ENCODE results near the gene HBQ1. TPM values are rescaled to one million over a fixed set of nuclear protein-coding genes. Genes with fewer than 3 reads are reported as not detected.

The HBQ1 gene
- total and polyA plus RNA-seq, 4 donors = 50.9 TPM; not detected in 3

DNA sequence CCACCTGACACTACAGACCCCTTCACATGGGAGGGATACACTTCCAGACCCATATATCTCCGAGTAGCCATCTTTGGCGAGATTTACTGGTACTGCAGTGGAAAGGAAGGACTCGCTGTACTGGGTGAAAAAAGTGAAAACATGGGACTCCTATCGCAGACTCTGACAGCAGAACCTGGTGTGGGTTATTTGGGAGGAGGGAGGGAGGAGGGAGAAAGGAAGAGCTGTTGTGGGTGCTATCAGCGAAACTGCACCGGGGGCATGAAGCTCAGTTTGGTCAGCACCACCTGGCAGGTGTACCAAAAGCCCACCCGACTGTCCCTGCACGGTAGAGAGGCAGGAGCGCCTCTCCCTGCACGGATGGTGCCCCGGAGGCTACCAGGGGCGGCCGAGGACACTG lies 5.0 kb downstream of the HBQ1 start:
- H3K4me3 ChIP-seq (ENCODE audit: low read depth in 1 of 3, low read length in 3 of 3) = no peak overlapping the region
- H3K9me3 ChIP-seq (ENCODE audit: control insufficient read depth in 4 of 4, low read length in 3 of 4) = no peaks in the 10 kb centered on the region
- no peak for TF ChIP-seq NR2F2 (IDR thresholded peaks at IDR 0.05)
- TF ChIP-seq RXRA (IDR thresholded peaks at IDR 0.05) = no peak
- TF ChIP-seq TAF1 (conservative IDR thresholded peaks at IDR 0.05) = no peak
- no peak for TF ChIP-seq GABPA (IDR thresholded peaks at IDR 0.05 in 1 of 2, conservative IDR thresholded peaks at IDR 0.05 in 1 of 2)
- TF ChIP-seq, protein P1, sequence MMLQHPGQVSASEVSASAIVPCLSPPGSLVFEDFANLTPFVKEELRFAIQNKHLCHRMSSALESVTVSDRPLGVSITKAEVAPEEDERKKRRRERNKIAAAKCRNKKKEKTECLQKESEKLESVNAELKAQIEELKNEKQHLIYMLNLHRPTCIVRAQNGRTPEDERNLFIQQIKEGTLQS (IDR thresholded peaks at IDR 0.05) = no peak
- TF ChIP-seq MAX (IDR thresholded peaks at IDR 0.05) = no peak
- no peak for TF ChIP-seq HNF4A (conservative IDR thresholded peaks at IDR 0.05)
- TF ChIP-seq FOXA1 (IDR thresholded peaks at IDR 0.05) = no peak
- no peak for TF ChIP-seq REST (IDR thresholded peaks at IDR 0.05)
- no peak for TF ChIP-seq HNF4G (IDR thresholded peaks at IDR 0.05)
- no peak for TF ChIP-seq JUND (IDR thresholded peaks at IDR 0.05)
- TF ChIP-seq FOXA2 (IDR thresholded peaks at IDR 0.05) = no peak
- TF ChIP-seq RAD21 (IDR thresholded peaks at IDR 0.05) = no peak
- H3K27ac ChIP-seq (ENCODE audit: low read depth in 1 of 2, low read length in 2 of 2) = no peak overlapping the region
- DNase-seq (ENCODE audit: low spot score) = no peak
- H3K36me3 ChIP-seq (ENCODE audit: control insufficient read depth in 4 of 4, insufficient read depth in 3 of 4, low read depth in 1 of 4, low read length in 3 of 4) = peaks cover 8 to 25% (median 18%) of the 10 kb centered on the region in 4 donors
- no peaks in the 10 kb centered on the region for H3K27me3 ChIP-seq (ENCODE audit: control insufficient read depth in 4 of 4, insufficient read depth in 4 of 4, low read length in 3 of 4)
- WGBS = 94% methylated on average over 13 of the region's 13 CpGs
- H3K4me1 ChIP-seq (ENCODE audit: control insufficient read depth in 4 of 4, insufficient read depth in 4 of 4, low read length in 3 of 4) = peaks cover 5 to 13% (median 9%) of the 10 kb centered on the region in 4 donors
- H3K9ac ChIP-seq (ENCODE audit: low read depth in 1 of 2, low read length in 2 of 2) = no peak overlapping the region

DNA sequence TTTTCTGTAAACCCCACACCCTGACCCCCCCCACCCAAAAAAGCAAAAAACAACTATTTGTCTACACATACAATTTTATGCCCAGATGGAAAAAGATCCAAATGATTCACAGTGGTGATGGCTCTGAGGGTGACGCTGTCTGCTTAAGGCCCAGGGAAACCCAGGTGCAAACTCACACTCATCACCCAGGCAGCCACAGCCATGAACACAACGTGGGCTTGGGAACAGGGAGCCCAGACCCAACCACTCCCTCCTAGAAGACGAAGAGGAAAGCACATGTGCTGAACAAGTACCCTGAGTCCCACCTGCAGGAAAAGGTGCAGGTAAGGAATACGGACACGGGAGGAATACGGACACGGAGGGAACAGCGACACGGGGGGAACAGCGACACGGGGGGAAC lies 5.4 kb downstream of the HBQ1 start:
- Histone ChIP-seq H3K27me3 (ENCODE audit: control insufficient read depth in 4 of 4, insufficient read depth in 4 of 4, low read length in 3 of 4) (no peaks in the 10 kb centered on the region), H3K27ac (ENCODE audit: low read depth in 1 of 2, low read length in 2 of 2) (no peak overlapping the region), H3K9ac (ENCODE audit: low read depth in 1 of 2, low read length in 2 of 2) (no peak overlapping the region), H3K9me3 (ENCODE audit: control insufficient read depth in 4 of 4, low read length in 3 of 4) (no peaks in the 10 kb centered on the region), H3K4me1 (ENCODE audit: control insufficient read depth in 4 of 4, insufficient read depth in 4 of 4, low read length in 3 of 4) (peaks cover 3 to 9% (median 7%) of the 10 kb centered on the region in 4 donors), H3K36me3 (ENCODE audit: control insufficient read depth in 4 of 4, insufficient read depth in 3 of 4, low read depth in 1 of 4, low read length in 3 of 4) (peaks cover 9 to 29% (median 21%) of the 10 kb centered on the region in 4 donors), H3K4me3 (ENCODE audit: low read depth in 1 of 3, low read length in 3 of 3) (no peak overlapping the region)
- DNase-seq (ENCODE audit: low spot score) = no peak
- TF ChIP-seq FOXA2 (IDR thresholded peaks at IDR 0.05) (no peak), HNF4G (IDR thresholded peaks at IDR 0.05) (no peak), NR2F2 (IDR thresholded peaks at IDR 0.05) (no peak), TAF1 (conservative IDR thresholded peaks at IDR 0.05) (no peak), MAX (IDR thresholded peaks at IDR 0.05) (no peak), JUND (IDR thresholded peaks at IDR 0.05) (no peak)
- TF ChIP-seq, protein P2, sequence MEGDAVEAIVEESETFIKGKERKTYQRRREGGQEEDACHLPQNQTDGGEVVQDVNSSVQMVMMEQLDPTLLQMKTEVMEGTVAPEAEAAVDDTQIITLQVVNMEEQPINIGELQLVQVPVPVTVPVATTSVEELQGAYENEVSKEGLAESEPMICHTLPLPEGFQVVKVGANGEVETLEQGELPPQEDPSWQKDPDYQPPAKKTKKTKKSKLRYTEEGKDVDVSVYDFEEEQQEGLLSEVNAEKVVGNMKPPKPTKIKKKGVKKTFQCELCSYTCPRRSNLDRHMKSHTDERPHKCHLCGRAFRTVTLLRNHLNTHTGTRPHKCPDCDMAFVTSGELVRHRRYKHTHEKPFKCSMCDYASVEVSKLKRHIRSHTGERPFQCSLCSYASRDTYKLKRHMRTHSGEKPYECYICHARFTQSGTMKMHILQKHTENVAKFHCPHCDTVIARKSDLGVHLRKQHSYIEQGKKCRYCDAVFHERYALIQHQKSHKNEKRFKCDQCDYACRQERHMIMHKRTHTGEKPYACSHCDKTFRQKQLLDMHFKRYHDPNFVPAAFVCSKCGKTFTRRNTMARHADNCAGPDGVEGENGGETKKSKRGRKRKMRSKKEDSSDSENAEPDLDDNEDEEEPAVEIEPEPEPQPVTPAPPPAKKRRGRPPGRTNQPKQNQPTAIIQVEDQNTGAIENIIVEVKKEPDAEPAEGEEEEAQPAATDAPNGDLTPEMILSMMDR (IDR thresholded peaks at IDR 0.05; ENCODE audit: low read depth, low read length, missing input control) = no peak
- WGBS = 90% methylated on average over 11 of the region's 11 CpGs

Measured in liver (tissue), 9 donors.